GM21825 (cell line): ENCODE measurements around the gene SYF2.

Source experiments
- ATAC-seq: cut with Tn5 transposase; IDR thresholded peaks from one replicate; pipeline ENCODE4 v1.9.1; 2021; ENCODE audit warnings: mild to moderate bottlenecking, moderate library complexity; ENCODE audit not compliant: unreplicated experiment

Gene SYF2

GRCh38 chr1:25185409-25186160 lies 46.7 kb downstream of the SYF2 start:
- no peak for ATAC-seq

GRCh38 chr1:25184001-25184762 lies 48.1 kb downstream of the SYF2 start:
- ATAC-seq = no peak

GRCh38 chr1:25183126-25183980 lies 48.9 kb downstream of the SYF2 start:
- ATAC-seq = no peak

GRCh38 chr1:25182629-25183028 lies 49.7 kb downstream of the SYF2 start:
- no peak for ATAC-seq

- ATAC-seq = no peak
These were observed 51.3 kb downstream of the SYF2 start for GRCh38 chr1:25180996-25181395.

GRCh38 chr1:25178917-25179561 lies 53.3 kb downstream of the SYF2 start:
- ATAC-seq = no peak

GRCh38 chr1:25174730-25175612 lies 57.3 kb downstream of the SYF2 start:
- ATAC-seq = no peak

- ATAC-seq = no peak
These were observed 58.0 kb downstream of the SYF2 start for GRCh38 chr1:25174363-25174729.

GRCh38 chr1:25173809-25174340 lies 58.4 kb downstream of the SYF2 start:
- no peak for ATAC-seq
